Kidney (tissue), 14 donors: ENCODE measurements around the gene ALDH7A1. TPM values are rescaled to one million over a fixed set of nuclear protein-coding genes. Genes with fewer than 3 reads are reported as not detected.

Experiments used
- DNase-seq, 5 donors: peaks; one replicate each; pipeline ENCODE4 v3.0.0-alpha.2; 2013 to 2020
- FAIRE-seq: peaks from 2 replicates; lab custom pipeline; 2012; peaks lifted over from hg19 to GRCh38; lab: Jason Lieb, UNC
- H3K27ac ChIP-seq, 2 donors: one replicate each; pipeline ENCODE4 v1.7.0; 2013; ENCODE audit warnings: low read depth in 2 of 2, low read length in 2 of 2, inconsistent platforms in 1 of 2
- H3K27me3 ChIP-seq: one replicate; pipeline ENCODE4 v1.7.1; 2013; ENCODE audit warnings: low read length, inconsistent platforms; ENCODE audit not compliant: control insufficient read depth, insufficient read depth
- H3K36me3 ChIP-seq, 3 donors: one replicate each; pipeline versions ENCODE4 v1.7.0 to v1.7.1; 2013; ENCODE audit warnings: low read length in 3 of 3, control low read depth in 1 of 3, inconsistent platforms in 1 of 3; ENCODE audit not compliant: insufficient read depth in 3 of 3, control insufficient read depth in 2 of 3
- H3K4me1 ChIP-seq, 3 donors: one replicate each; pipeline versions ENCODE4 v1.7.0 to v1.7.1; 2013; ENCODE audit warnings: low read length in 3 of 3, inconsistent platforms in 1 of 3, low read depth in 1 of 3; ENCODE audit not compliant: control insufficient read depth in 2 of 3, insufficient read depth in 2 of 3
- H3K4me3 ChIP-seq, 3 donors: one replicate each; pipeline versions ENCODE4 v1.7.0 to v1.8.1; 2013; ENCODE audit warnings: low read length in 3 of 3, control low read depth in 1 of 3, inconsistent platforms in 1 of 3
- H3K9ac ChIP-seq, 3 donors: one replicate each; pipeline versions ENCODE4 v1.7.0 to v1.7.1; 2013; ENCODE audit warnings: low read length in 3 of 3, control low read depth in 1 of 3, inconsistent platforms in 1 of 3
- H3K9me3 ChIP-seq, 3 donors: one replicate each; pipeline versions ENCODE4 v1.7.0 to v1.7.1; 2013; ENCODE audit warnings: low read length in 3 of 3, control low read depth in 1 of 3, inconsistent platforms in 1 of 3; ENCODE audit not compliant: control insufficient read depth in 2 of 3, insufficient read depth in 1 of 3
- intact Hi-C: fragments of 100-400 bp; cut with DNase I; formaldehyde crosslinking; loops from one replicate; pipeline ENCODE4 v1.11.1; 2022
- polyA plus RNA-seq: library from polyadenylated mRNA; stranded (reverse); fragments of 350-450 nt; fragmentation: Illumina TruSeq; extraction: RNeasy Lipid Tissue Mini Kit (QIAGEN cat#74804); gene quantifications from one replicate; pipeline ENCODE4 v1.2.3, GENCODE V29; 2014; ENCODE audit warnings: low read depth, low replicate concordance; ENCODE audit not compliant: insufficient read depth
- total RNA-seq: library from RNA; stranded (reverse); fragmentation: NEBNext Ultra II Directional; extraction: Animal tissue kit (Norgen Biotek cat#: 25700); gene quantifications from one replicate; pipeline ENCODE4 v1.2.1, GENCODE V29; 2021
- TF ChIP-seq, protein P1 (sequence below): IDR thresholded peaks from 3 replicates; pipeline ENCODE4 v1.5.1; 2012; ENCODE audit warnings: mild to moderate bottlenecking, moderate library complexity, borderline replicate concordance; ENCODE audit not compliant: insufficient read depth; ENCODE audit errors: extremely low read depth
- donor health status: control.
- donor health status: control.
- donor health status: control.
- donor health status: control.
- donor health status: control.
- donor health status: DM: yes; HTN: yes; CAD: no.
- donor health status: Normal renal cell carcinoma (clear cell type).

The ALDH7A1 gene
- total and polyA plus RNA-seq, 2 donors from 2014 or later, result 51.8 to 184 TPM

DNA sequence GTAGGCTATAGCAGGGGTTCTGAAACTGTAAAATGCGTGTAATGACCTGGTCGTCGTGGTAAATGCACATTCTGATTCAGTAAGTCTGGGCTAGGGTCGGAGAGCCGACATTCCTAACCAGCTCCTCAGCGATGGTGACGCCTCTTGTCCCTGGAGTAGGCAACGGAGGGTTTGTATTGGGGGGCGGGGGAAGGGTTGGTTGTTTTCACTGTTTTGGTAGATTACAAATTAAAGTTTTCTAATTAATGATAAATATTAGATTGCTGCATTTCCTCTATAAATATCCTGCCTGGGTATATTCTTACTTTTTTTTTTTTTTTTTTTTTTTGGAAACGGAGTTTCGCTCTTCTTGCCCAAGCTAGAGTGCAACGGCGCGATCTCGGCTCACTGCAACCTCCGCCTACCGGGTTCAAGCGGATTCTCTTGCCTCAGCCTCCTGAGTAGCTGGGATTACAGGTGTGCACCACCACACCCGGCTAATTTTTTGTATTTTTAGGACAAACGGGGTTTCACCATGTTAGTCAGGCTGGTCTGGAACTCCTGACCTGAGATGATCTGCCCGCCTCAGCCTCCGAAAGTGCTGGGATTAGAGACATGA lies 566 bp upstream of the ALDH7A1 start:
- FAIRE-seq (no peak), DNase-seq (no peak)
- intact Hi-C loops, result no loop called here
- Histone ChIP-seq H3K4me1 (peaks cover 0 to 7% (median 0%) of the 10 kb centered on the region in 3 donors), H3K27ac (peak overlapping the region; percentile 43 to 60), H3K36me3 (no peaks in the 10 kb centered on the region), H3K4me3 (peak overlapping the region; percentile 70 to 92 (median 81)), H3K9me3 (no peaks in the 10 kb centered on the region), H3K9ac (peak overlapping the region; percentile 29 to 61 (median 60)), H3K27me3 (no peaks in the 10 kb centered on the region)
- TF ChIP-seq, protein P1, sequence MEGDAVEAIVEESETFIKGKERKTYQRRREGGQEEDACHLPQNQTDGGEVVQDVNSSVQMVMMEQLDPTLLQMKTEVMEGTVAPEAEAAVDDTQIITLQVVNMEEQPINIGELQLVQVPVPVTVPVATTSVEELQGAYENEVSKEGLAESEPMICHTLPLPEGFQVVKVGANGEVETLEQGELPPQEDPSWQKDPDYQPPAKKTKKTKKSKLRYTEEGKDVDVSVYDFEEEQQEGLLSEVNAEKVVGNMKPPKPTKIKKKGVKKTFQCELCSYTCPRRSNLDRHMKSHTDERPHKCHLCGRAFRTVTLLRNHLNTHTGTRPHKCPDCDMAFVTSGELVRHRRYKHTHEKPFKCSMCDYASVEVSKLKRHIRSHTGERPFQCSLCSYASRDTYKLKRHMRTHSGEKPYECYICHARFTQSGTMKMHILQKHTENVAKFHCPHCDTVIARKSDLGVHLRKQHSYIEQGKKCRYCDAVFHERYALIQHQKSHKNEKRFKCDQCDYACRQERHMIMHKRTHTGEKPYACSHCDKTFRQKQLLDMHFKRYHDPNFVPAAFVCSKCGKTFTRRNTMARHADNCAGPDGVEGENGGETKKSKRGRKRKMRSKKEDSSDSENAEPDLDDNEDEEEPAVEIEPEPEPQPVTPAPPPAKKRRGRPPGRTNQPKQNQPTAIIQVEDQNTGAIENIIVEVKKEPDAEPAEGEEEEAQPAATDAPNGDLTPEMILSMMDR, result no peak

DNA sequence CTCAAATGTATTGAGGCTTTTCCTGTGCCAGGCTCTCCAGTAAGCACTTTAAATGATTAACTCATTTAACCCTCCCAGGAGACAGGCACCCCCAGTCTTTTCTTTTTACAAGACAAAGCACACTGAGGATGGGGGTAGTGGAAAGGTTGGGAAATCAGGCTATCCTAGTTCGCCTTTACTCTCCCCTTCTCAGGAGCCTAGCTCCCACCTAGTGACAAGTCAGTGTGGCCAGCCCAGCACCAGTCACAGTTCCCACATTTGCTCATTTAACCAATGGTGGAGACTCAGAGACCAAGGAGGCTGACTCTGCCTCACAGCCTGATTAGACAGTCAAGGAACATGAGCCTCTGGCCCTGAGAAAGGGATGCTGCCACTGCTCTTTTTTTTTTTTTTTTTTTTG lies 3.5 kb downstream of the ALDH7A1 start:
- intact Hi-C loops, result no loop called here
- no peak for FAIRE-seq
- Histone ChIP-seq H3K27ac (no peak overlapping the region), H3K4me3 (no peak overlapping the region), H3K9me3 (no peaks in the 10 kb centered on the region), H3K4me1 (peaks cover 0 to 6% (median 5%) of the 10 kb centered on the region in 3 donors), H3K27me3 (no peaks in the 10 kb centered on the region), H3K9ac (no peak overlapping the region), H3K36me3 (peaks cover 0 to 4% (median 0%) of the 10 kb centered on the region in 3 donors)
- TF ChIP-seq, protein P1, result no peak
- DNase-seq, result no peak

DNA sequence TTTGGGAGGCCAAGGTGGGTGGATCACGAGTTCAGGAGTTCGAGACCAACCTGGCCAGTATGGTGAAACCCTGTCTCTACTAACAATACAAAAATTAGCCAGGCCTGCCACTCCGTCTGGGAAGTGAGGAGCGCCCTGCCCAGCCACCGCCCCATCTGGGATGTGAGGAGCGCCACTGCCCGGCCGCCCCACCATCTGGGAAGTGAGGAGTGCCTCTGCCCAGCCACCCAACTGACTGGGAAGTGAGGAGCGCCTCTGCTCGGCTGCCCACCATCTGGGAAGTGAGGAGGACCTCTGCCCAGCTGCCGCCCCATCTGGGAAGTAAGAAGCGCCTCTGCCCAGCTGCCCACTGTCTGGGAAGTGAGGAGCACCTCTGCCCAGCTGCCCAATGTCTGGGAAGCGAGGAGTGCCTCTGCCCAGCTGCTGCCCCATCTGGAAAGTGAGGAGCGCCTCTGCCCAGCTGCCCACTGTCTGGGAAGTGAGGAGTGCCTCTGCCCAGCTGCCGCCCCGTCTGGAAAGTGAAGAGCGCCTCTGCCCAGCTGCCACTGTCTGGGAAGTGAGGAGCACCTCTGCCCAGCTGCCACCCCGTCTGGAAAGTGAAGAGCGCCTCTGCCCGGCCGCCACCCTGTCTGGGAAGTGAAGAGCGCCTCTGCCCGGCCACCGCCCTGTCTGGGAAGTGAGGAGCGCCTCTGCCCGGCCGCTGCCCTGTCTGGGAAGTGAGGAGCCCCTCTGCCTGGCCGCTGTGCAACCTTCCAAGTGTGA lies 5.3 kb downstream of the ALDH7A1 start:
- intact Hi-C loops, result no loop called here
- Histone ChIP-seq H3K9me3 (no peaks in the 10 kb centered on the region), H3K36me3 (peaks cover 0 to 6% (median under 1%) of the 10 kb centered on the region in 3 donors), H3K4me1 (peaks cover 0 to 6% (median 5%) of the 10 kb centered on the region in 3 donors), H3K4me3 (no peak overlapping the region), H3K27ac (no peak overlapping the region), H3K9ac (no peak overlapping the region), H3K27me3 (no peaks in the 10 kb centered on the region)
- TF ChIP-seq, protein P1, result no peak
- FAIRE-seq (no peak), DNase-seq (no peak)
